Fibroblast of skin of right quadriceps (primary cell): ENCODE measurements around the gene CLCN4.

Experiments
- DNase-seq: peaks from one replicate; pipeline ENCODE4 v3.0.0-alpha.2; 2013

Gene CLCN4

DNA sequence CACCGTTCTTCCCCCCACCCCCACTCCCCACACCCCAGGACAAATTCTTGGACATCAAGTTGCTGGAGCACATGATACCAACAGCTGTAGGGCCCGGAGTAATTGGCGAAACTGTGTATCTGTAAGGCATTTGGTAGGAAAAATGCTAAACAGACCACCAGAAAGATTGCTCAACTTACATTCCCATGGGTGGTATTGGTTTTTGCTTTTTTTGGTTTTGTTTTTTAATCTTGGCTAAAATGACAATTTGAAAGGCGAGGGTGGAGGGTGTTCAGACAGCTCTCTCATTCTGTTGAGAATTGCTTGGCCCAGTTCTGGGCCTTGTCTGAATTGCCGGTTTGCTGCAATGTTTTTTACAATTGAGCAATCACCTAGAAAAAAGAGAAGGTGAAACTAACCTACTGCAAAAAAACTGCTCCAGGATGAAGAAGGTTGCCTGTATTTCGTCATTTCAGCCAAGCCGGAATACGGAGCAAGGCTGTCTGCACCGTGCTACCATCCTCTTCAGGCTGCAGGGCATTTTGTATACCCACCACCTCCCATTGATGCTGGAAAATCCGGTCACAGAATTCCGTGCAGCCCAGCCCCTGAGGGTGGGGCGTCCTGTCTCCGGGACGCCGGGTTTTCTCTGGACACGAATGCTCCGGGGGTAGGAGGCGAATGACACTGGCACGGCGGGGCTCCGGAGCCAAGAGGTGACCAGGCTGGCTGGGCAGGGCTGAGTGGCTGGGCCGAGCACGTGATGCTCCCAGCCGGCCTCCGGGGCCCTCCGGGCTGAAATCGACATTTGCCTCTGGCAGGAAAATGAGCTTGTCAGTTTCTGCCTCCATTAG is at the start of gene CLCN4:
CLCN4 (plus strand) TSS at position 777 of the 833 bp plus-strand sequence. CDS start 28,058 bp downstream, outside the sequence.
- peak; percentile 34 for DNase-seq

DNA sequence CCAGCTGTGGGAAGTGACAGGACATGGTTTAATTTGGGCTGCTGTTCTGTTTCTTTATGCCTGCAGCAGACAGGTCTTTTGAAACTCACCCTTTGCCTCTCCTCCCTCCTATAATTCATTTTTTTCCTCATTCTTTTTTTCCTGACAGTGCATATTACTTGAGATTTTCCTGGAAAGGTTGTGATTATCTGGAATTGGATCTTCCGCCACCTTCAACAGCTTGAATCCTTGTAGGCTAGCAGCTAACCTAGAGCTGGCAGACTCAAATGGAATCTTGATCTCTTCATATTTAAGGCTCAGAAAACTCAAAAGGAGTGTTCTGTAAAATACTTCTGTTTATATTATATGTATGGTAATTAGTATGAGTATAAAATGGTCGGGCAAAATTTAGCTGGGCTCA is 49.3 kb upstream of the CLCN4 start:
- DNase-seq: no peak

DNA sequence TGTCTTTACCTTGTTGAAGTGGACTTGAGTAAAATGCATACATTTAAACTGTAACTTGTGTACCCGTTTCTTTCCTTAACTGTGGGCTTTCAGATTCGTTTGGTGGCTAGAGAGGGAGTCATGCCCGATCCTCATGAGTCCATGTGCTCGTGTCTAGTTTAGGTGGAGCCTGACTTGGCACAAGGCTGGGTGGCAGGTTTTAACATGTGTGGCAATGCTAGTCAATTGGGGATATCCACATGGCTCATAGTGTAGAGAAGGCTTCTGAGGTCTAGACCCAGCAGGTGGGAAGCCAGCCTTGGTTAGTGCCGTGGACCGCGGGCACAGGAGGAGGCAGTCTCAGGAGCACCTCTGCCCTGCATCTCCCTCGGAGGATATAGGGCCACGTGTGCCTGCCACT is 48.5 kb upstream of the CLCN4 start:
- DNase-seq: no peak

DNA sequence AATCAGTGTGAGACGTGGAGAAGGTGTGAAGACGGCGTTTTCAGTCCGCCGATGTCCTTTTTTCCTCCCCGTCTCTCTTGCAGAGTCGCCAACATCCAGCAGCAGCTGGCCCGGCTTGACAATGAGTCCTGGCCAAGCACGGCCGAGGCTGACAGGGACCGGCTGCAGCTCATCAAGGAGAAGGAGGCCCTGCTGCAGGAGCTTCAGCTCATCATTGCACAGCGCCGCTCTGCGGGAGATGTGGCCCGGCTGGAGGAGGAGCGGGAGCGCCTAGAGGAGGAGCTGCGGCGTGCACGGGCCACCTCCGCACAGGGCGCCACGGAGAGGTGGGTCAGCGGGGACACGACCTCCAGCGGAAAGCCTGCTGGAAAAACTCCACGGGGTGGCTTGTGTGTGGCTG is 47.1 kb upstream of the CLCN4 start:
- no peak for DNase-seq

DNA sequence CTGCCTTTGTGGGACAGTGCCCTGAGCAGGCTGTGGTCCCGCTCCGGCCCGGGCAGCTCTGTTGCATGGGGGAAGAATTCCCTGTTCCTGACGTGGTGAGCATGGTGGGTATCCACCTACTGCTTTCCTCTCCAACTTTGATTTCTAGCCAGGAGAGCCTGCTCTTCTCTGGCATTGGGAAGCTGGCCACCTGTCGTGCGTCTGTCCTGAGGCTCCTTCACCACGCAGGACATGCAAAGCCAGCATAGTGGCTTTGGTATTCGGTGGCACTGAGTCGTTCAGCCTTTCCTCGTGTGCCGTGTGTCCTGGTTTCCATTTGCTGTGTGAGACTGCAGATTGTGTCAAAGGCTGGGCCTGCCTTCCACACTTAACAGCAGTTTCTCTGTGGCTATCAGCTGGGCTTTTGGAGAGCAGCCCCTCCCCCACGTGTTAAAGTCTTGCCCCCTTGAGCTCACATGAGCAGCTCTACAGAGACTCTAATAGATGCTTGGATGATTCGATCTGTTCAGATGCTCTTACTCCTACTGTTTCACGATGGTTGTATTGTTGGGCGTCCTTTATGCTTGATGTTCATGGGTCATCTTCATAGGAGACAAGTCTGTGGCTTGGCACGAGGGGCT is 46.3 kb upstream of the CLCN4 start:
- DNase-seq: no peak

DNA sequence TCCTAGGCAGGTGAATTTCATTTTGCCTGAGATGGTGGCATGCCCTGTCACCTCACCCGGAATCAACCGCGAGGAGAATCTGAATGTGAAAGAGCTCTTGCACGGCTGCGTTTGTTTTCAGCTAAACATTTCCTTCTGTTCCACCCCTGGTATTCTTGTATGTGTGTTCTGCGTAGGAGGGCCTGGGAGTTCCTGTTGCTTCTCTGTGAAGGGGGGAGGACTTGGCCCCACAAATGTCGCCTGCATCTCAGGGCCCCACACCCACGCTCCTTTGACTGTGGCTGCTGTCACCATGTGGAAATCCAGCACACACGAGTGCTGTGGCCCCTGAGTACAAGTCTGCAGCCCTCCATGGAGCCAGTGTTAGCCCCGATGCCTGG is 45.8 kb upstream of the CLCN4 start:
- no peak for DNase-seq

DNA sequence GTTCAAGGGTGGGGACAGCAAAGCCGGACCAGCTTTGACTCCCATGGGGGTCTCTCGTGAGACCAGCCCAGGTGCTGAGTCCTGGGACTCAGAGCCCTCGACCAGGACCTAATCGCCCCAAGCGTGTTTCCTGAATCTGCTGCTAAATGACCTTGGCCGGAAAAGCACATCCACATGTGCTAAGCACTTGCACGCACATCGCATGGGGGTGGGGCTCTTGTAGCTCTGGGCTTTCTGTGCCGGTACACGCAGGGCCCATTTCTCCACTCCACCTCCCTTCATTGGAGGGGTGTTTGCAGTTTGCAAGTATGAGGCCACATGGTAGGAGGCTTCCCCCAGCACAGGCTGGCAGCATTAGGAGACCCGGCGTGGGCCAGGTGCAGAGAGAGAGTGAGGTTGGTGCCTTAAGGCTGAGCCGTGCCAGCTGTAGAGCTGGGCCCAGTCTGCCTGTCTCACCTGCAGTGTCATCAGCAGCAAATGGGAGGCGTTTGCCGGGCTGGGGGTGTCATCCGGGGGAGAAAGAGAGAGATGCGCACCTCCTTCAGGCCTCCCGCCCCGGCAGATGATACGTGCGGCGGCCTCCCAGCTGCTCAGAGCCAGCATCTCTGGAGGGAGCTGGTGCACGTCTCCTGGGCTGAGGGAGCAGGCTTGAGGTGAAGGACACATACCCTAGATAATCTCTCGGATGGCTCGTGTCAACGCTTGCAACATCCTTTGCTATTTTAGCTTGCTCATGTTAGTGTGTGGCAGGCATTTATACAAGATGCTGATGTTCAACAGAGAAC is 45.2 kb upstream of the CLCN4 start:
- peak; percentile 17 for DNase-seq

DNA sequence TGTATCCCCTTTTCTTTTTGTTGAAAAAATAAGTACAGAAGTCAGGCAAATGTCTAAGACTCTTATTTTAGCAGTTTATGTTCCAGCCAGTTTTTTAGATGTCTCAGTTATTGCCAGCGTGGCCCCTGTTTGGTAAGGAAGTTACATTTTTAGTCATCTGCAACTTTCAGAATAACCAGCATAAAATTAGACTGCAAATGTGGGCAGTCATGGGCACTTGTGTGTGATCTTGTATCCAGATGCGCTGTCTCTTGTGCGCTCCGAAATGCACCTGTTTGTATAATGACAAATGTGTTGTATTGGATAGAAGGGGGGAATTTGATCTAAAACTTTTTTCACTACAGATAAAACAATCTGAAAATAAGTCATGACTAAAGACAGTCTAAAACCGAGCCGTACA is 44.3 kb upstream of the CLCN4 start:
- no peak for DNase-seq

DNA sequence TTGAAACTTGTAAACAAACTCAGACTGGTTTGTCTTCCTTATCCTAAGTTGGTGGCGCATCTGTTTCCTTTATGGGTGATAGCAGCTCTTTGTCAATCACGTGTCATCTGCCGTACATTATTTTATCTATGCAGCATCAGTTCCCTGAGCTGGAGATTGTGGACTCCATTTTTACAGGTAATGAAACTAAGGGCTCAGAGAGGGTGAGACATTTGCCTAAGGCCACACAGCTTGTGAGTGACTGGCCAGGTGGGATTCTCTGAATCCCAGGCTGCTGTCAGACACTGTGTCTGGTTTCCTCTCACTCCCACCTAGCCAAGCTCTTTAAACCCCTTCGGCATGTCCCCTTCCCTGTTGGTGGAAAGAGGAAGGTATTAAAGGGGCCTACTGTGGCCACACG is 41.7 kb upstream of the CLCN4 start:
- DNase-seq: no peak

DNA sequence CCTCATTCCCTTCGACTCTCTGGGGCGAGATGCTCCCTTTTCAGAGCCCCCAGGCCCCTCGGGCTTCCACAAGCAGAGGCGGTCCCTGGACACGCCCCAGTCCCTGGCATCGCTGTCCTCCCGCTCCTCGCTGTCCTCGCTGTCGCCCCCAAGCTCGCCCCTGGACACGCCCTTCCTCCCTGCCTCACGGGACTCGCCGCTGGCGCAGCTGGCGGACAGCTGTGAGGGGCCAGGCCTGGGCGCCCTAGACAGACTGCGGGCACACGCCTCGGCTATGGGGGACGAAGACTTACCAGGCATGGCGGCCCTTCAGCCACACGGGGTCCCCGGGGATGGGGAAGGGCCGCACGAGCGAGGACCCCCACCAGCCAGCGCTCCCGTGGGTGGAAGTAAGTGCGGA is 39.5 kb upstream of the CLCN4 start:
- DNase-seq: no peak

DNA sequence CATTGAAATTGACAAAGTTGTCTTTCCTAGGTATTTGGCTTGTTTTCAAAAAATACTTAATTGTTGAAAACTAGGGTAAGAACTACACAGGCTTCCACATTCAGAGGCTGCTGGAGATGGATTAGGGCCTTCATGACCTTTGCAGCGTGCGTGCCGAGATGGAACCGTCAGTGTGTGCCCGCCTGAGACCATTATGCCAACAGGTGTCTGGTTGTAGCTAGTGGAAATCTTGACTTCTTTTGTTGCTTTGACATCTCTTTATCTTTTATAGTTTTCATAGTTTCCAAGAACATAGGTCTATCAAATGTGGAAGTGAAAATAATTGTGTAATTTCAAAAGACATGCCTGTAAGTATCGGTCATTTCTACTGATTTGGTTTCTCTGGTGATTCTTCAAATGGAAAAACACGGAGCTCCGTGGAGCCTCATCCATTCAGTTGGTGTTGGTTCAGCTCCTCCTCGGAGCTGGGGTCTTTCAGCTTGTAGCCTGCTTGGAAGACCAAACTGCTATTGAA is 38.9 kb upstream of the CLCN4 start:
- no peak for DNase-seq

DNA sequence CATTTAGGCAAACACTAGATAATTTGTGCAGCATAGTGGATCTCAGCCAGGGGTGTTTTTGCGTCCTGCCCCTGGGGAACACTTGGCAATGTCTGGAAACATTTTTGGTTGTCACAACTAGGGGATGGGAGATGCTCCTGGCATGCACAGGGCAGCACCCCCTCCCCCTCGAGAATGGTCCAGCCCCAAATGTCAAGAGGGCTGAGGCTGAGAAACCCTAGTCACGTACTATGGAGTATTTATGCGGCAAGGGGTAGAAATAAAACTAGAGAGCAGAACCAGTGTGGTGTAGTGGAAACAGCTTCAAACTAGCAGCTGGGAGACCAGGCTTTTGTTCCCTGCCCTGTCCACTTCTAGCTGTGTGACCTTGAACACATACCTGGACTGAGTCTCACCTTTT is 38.2 kb upstream of the CLCN4 start:
- DNase-seq: no peak

DNA sequence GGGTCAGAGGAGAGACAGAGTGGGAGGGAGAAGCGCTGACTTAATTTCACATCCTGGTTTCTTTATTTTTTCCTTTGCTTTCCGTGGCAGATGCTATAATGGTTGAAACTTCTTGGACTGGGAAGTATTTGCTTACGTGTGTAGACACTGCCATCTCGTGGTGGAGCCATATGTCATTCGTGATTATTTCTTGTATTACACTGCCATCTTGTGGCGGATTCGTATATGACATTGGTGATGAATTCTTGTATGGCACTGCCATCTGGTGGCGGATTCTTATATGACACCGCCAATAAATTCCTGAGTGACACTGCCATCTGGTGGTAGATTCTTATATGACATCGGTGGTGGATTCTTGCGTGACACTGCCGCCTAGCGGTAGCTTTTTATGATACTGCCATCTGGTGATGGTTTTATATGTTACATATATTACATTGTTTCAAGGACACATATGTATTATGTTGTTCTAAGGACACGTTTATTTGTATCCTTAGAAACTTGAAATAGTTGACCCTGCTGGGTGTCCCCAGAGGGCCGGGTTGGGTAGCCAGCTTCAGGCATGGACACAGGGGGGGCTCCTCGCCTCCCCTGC is 37.3 kb upstream of the CLCN4 start:
- peak; percentile 72 for DNase-seq

DNA sequence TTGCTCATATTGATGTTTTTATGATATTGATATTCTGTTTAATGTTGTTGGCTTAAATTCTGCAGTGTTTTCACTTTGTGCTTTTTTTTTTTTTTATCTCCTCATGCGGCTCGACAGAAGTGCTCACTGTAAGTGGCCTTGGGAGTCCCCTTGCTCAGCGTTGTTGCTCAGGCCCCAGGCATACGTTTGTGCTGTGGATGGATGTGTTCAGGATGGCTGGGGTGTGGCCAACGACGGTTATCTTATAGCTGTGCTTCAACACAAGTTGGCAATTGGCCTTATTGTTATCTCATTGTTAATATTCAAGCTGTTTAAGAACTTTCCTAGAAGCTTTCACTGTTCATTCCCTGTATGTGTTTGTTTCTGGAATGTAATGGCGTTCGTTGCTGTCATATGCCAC is 36.4 kb upstream of the CLCN4 start:
- no peak for DNase-seq

DNA sequence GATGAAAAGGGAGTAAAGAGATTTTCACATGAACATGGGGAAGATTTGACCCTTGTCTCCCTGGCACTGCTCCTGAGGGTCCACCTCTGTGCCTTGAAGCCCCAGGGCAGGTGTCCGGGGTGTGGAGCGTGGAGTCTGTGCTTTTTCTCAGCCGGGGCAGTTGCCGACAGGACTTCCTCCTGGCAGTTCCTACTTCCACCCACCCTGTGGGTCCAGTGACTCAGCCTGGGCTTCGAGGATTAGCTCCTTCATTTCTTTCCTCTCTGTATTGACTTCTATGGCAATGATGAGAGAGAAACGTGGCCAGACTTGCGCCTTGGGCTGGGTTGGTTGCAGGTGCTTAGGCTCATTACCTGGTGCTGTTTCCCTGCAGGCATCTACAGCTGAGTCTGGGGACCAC is 35.9 kb upstream of the CLCN4 start:
- no peak for DNase-seq

DNA sequence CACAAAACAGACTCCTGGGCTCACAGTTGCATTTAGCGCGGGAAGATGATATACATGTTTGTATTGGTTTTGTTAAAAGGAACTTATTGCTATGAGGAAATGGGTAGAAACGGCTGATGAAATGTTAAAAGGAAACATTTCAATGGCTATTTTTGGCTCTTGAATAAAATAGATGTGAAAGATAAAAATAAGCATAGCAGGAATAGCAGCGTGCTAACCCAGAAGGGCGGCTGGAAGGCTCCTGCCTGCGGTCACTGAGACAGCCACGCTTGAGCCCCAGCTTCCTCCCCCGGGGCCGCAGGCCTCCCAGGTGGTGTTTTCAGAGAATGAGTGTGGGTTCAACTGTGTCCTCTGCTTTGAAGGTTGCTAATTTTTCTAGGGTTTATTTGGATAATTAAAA is 35.0 kb upstream of the CLCN4 start:
- no peak for DNase-seq

DNA sequence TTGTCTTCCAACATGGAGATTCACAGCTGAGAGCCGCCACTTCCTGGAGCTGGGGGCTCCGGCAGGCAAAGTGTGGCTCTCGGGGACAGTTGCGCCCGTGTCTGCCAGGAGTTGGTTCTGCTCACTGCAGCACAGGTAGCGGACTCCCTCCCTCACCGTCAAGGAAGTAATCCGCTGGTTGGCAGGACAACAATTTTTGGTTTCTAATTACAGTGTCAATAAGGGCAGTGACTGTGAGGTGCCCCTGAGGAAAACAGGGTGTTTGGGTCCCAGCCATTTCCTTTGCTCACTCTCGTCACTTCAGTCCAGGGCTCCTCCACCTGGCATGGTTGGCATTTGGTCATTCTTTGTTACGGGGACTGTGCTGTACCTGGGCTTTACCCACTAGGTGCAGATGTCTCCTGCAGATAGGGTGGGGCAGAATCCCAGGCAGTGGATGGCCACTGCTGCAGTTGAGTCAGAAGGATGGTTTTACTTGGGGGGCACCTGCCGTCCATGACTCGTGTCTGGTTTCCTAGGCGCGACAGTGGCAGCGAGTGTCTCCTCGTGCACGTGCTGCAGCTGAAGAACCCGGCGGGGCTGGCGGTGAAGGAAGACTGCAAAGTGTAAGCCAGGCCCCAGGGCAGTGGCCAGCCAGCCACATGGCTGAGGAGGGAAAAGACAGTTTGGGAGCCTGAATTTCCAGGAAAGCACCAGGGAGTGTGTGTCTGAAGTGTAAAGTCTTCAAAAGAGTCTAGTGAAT is 32.1 kb upstream of the CLCN4 start:
- DNase-seq: no peak

DNA sequence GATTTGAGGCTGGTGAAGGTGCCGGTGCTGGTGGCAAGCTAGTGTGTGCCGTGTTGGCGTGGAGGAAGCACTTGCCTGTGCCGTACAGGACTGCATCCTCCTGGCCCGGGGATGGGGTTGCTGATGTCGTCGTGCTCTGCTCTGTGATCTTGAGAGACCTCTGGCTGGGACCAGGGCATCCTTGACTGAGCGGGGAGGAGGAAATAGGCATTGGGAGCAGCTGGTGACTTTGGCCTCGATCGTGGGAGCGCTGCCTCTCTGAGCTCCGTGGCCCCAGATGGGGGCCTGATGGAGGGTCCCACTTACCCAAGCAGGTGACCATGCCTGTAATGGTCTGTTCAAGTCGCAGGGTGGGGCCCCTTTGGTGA is 31.5 kb upstream of the CLCN4 start:
- DNase-seq: no peak

DNA sequence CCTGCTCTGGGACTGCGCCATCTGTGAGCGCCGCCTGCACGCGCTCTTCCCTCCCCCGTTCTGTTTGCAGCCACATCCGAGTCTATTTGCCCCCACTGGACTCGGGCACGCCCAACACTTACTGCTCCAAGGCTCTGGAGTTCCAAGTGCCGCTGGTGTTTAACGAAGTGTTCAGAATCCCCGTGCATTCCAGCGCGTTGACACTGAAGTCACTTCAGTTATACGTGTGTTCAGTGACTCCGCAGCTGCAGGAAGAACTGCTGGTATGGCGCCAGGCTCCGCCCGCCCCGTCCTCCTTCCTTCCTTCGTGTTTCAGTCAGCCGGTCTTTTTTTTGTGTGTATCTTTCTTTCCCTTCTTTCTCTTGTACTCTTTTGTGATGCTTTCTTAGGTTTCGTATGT is 30.7 kb upstream of the CLCN4 start:
- DNase-seq: no peak

DNA sequence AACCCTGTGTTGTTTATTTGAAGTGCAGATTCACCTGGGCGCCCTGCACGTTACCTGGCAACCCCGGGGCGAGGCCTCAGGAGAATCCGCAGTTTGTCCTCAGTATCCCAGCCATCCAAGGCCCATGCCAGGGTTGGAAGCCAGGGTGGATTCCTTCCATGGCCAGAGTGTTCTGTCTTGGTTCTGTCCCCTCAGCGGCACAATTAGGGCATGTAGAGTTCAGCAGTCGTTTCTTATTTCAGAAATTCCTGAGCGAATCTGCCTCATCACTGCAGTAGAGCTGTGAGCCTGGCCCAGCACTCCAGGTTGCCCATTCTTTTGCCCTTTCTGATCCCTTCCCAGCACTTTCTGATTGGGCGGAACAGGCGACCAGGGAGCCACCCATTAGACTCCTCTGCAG is 29.9 kb upstream of the CLCN4 start:
- no peak for DNase-seq

DNA sequence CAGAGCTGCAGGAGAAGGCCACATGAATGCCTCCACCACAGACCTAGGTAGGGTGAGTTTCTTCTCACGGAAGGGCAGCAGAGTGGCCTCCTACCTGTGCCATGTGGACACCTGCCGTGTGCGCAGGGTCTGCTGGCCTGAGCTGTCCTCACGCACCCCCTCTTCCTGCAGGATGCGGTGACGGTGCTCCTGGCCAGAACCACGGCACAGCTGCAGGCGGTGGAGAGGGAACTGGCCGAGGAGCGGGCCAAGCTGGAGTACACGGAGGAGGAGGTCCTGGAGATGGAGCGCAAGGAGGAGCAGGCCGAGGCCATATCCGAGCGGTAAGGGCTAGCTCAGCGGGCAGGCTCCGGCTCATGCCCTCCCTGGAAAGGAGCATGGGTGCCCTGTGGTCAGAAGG is 28.4 kb upstream of the CLCN4 start:
- DNase-seq: no peak

DNA sequence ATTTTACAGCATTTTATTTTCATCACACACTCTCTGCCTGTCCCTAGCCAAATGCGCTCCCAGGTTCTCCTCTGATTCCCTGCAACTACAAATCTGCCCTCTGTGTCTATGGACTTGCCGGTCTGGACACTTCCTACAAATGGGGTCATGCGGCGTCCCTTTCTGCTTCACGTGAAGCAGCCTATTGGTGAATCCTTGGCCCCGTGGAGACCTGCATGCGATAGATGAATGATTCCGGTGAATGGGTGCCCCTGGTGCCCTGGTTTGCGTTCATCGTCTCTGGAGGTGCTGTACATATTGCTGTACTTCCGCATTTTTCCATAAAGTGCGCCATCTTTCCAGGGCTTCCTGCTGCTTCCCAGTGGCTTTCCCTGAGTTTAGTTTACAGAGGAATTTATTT is 27.5 kb upstream of the CLCN4 start:
- DNase-seq: no peak

DNA sequence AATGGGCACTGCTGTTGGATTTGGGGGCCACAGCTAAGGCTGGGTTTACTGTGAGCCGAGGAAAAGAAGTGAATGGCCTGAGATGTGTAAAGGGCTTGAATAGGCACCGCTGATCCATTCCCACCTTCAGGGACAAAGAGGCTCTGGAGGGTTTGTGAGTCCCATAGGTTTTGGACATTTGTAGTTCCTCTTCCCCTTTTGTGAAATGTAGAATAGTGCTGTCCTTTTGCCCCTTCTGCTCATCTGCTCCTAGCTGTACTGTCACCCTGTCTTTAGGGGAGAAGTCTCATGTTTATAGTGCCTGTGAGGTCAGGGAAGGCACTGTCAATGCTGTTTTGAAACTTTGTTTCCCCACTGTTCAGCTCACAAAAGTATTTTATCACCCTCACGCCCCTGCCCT is 26.4 kb upstream of the CLCN4 start:
- DNase-seq: no peak
